Ovary (tissue), 3 donors: ENCODE data around the gene GATM.

Experiments used
- EP300 ChIP-seq: sonication (generic); formaldehyde crosslinking; IDR thresholded peaks from one replicate; pipeline ENCODE4 v1.6.1; 2017; ENCODE audit warnings: antibody characterized with exemption
- POLR2A ChIP-seq: fragments of 450-650 bp; IDR thresholded peaks from one replicate; pipeline ENCODE4 v1.6.1; 2017; ENCODE audit warnings: antibody characterized with exemption, mild to moderate bottlenecking, moderate library complexity
- TF ChIP-seq, protein P1 (sequence below), 3 donors: fragments of 450-650 bp in 2 of 3; fragments of 200-600 bp in 1 of 3; IDR thresholded peaks; one replicate each; pipeline versions ENCODE4 v1.5.1 to v1.8.0; 2016 to 2022; ENCODE audit warnings: antibody characterized with exemption in 3 of 3, mild to moderate bottlenecking in 1 of 3
- donor health status: DM: no; HTN: no; CAD: no.

- TF ChIP-seq, protein P1, sequence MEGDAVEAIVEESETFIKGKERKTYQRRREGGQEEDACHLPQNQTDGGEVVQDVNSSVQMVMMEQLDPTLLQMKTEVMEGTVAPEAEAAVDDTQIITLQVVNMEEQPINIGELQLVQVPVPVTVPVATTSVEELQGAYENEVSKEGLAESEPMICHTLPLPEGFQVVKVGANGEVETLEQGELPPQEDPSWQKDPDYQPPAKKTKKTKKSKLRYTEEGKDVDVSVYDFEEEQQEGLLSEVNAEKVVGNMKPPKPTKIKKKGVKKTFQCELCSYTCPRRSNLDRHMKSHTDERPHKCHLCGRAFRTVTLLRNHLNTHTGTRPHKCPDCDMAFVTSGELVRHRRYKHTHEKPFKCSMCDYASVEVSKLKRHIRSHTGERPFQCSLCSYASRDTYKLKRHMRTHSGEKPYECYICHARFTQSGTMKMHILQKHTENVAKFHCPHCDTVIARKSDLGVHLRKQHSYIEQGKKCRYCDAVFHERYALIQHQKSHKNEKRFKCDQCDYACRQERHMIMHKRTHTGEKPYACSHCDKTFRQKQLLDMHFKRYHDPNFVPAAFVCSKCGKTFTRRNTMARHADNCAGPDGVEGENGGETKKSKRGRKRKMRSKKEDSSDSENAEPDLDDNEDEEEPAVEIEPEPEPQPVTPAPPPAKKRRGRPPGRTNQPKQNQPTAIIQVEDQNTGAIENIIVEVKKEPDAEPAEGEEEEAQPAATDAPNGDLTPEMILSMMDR (IDR thresholded peaks at IDR 0.05), result no peak
- TF ChIP-seq POLR2A, result no peak
- TF ChIP-seq EP300, result no peak
Observed at GRCh38 chr15:45425135-45425534, 46.8 kb upstream of the GATM start.
